Measurements from ENCODE around the gene CD1B. TPM values are rescaled to one million over a fixed set of nuclear protein-coding genes. Genes with fewer than 3 reads are reported as not detected.

Gene CD1B
- total and polyA plus RNA-seq, 2 experiments from 2014 or later: not detected

- H3K9me3 Mint-ChIP-seq: peaks cover 28% of the 10 kb centered on the region; the same call in 2 of the 3 replicates
- H3K4me3 Mint-ChIP-seq: no peak overlapping the region
- H3K36me3 ChIP-seq (ENCODE audit: insufficient read depth): no peaks in the 10 kb centered on the region
- no peak overlapping the region for H3K27ac ChIP-seq (ENCODE audit: low read depth)
- no peak overlapping the region for H3K27ac Mint-ChIP-seq
- no peaks in the 10 kb centered on the region for H3F3A ChIP-seq (replicated peaks; ENCODE audit: low read depth)
- peaks cover 3% of the 10 kb centered on the region; the same call in 2 of the 3 replicates for H3K36me3 Mint-ChIP-seq (ENCODE audit: low read depth)
- ATAC-seq (no peak), DNase-seq (ENCODE audit: low spot score) (no peak)
- H3K4me2 ChIP-seq: no peak overlapping the region
- no peaks in the 10 kb centered on the region for H4K20me1 ChIP-seq (replicated peaks; ENCODE audit: insufficient read depth)
- H3K9me2 ChIP-seq (ENCODE audit: insufficient read depth): no peaks in the 10 kb centered on the region
- H3K4me1 Mint-ChIP-seq: no peaks in the 10 kb centered on the region
- no peaks in the 10 kb centered on the region for H3K4me1 ChIP-seq (ENCODE audit: insufficient read depth)
- no peaks in the 10 kb centered on the region for H3K79me2 ChIP-seq (replicated peaks; ENCODE audit: insufficient read depth)
- no peaks in the 10 kb centered on the region for H3K27me3 ChIP-seq (ENCODE audit: insufficient read depth)
- H3K27me3 Mint-ChIP-seq (ENCODE audit: insufficient read depth, low read depth, poor library complexity): peaks cover 2% of the 10 kb centered on the region
- H3K4me3 ChIP-seq: no peak overlapping the region
- H2AFZ ChIP-seq: no peak overlapping the region
- TF ChIP-seq EZH2 (IDR thresholded peaks at IDR 0.05; ENCODE audit: low read depth, unreplicated experiment) (no peak), CREB1 (CRISPR knock-in tag; IDR thresholded peaks at IDR 0.05; ENCODE audit: low read depth) (no peak), ZNF114 (CRISPR knock-in tag; IDR thresholded peaks at IDR 0.05) (no peak), ETS1 (IDR thresholded peaks at IDR 0.05) (no peak), CTCF (conservative IDR thresholded peaks at IDR 0.05; ENCODE audit: low read depth in 2 of 2) (no peak), STAT1 (IDR thresholded peaks at IDR 0.05; ENCODE audit: unreplicated experiment) (no peak)
Observed at GRCh38 chr1:158310623-158311022, 20.7 kb downstream of the CD1B start.

GRCh38 chr1:158295791-158296190, 35.5 kb downstream of the CD1B start:
- H3K27me3 Mint-ChIP-seq (ENCODE audit: insufficient read depth, low read depth, poor library complexity): peaks cover 7% of the 10 kb centered on the region
- ATAC-seq (no peak), DNase-seq (ENCODE audit: low spot score) (no peak)
- no peak overlapping the region for H3K4me3 Mint-ChIP-seq
- H3K4me1 ChIP-seq (ENCODE audit: insufficient read depth): no peaks in the 10 kb centered on the region
- no peaks in the 10 kb centered on the region for H3F3A ChIP-seq (replicated peaks; ENCODE audit: low read depth)
- H3K4me1 Mint-ChIP-seq: no peaks in the 10 kb centered on the region
- H3K4me3 ChIP-seq: no peak overlapping the region
- H3K9me2 ChIP-seq (ENCODE audit: insufficient read depth): 0 out of 2 replicates have a peak, but pooled peaks cover 6% of the 10 kb centered on the region
- H3K27me3 ChIP-seq (ENCODE audit: insufficient read depth): no peaks in the 10 kb centered on the region
- H4K20me1 ChIP-seq (replicated peaks; ENCODE audit: insufficient read depth): no peaks in the 10 kb centered on the region
- H3K36me3 ChIP-seq (ENCODE audit: insufficient read depth): no peaks in the 10 kb centered on the region
- no peaks in the 10 kb centered on the region for H3K79me2 ChIP-seq (replicated peaks; ENCODE audit: insufficient read depth)
- no peak overlapping the region for H2AFZ ChIP-seq
- no peak overlapping the region for H3K27ac Mint-ChIP-seq
- no peak overlapping the region for H3K27ac ChIP-seq (ENCODE audit: low read depth)
- H3K36me3 Mint-ChIP-seq (ENCODE audit: low read depth): no peaks in the 10 kb centered on the region
- H3K9me3 Mint-ChIP-seq: no peaks in the 10 kb centered on the region
- H3K4me2 ChIP-seq: no peak overlapping the region
- TF ChIP-seq JUNB (IDR thresholded peaks at IDR 0.05; ENCODE audit: unreplicated experiment): no peak
- no peak for TF ChIP-seq ETS1 (IDR thresholded peaks at IDR 0.05)
- TF ChIP-seq EZH2 (IDR thresholded peaks at IDR 0.05; ENCODE audit: low read depth, unreplicated experiment): no peak
- TF ChIP-seq ZNF462 (CRISPR knock-in tag; IDR thresholded peaks at IDR 0.05): no peak
- no peak for TF ChIP-seq CREB1 (CRISPR knock-in tag; IDR thresholded peaks at IDR 0.05; ENCODE audit: low read depth)
- TF ChIP-seq CTCF (conservative IDR thresholded peaks at IDR 0.05; ENCODE audit: low read depth in 2 of 2): no peak

Measured in GM23338 (cell line).